Cardiac fibroblast (primary cell): ENCODE data around the gene MPZ.

Experiments
- DNase-seq, 2 donors: peaks; one replicate each; pipeline versions ENCODE4 v3.0.0 to v3.0.0-alpha.2; 2010; ENCODE audit warnings: low read depth in 2 of 2
- H3K4me3 ChIP-seq, 2 donors: replicated peaks in 1 of 2; 1 replicate in 1 of 2; 2 replicates in 1 of 2; pipeline ENCODE4 v1.5.1; 2011; ENCODE audit warnings: low read depth in 2 of 2, low read length in 2 of 2, mild to moderate bottlenecking in 2 of 2, moderate library complexity in 1 of 2
- TF ChIP-seq, protein P1 (sequence below): IDR thresholded peaks from one replicate; pipeline ENCODE4 v1.5.1; 2011; ENCODE audit warnings: low read depth, mild to moderate bottlenecking, low read length, inconsistent platforms

MPZ gene

DNA sequence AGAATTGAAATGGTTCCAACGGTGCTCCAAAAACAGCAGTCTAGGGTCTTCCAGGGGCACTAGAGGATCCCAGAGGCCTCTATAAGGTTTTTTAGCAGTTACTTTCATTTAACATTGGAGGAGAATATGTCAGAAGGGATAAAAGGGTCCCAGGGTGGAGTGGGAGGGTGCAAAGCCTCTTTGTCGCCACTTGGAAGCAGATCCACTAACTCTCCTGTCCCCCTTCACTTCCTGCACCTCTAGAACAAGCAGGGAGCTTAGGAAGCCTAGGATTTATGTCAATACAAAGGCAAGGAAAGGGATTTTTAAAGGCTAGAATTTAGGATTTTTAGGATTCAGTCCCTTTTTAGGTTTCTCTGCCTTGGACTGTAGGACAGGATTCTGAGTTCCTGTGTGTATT lies 42.9 kb downstream of the MPZ start:
- no peak for DNase-seq
- TF ChIP-seq, protein P1, sequence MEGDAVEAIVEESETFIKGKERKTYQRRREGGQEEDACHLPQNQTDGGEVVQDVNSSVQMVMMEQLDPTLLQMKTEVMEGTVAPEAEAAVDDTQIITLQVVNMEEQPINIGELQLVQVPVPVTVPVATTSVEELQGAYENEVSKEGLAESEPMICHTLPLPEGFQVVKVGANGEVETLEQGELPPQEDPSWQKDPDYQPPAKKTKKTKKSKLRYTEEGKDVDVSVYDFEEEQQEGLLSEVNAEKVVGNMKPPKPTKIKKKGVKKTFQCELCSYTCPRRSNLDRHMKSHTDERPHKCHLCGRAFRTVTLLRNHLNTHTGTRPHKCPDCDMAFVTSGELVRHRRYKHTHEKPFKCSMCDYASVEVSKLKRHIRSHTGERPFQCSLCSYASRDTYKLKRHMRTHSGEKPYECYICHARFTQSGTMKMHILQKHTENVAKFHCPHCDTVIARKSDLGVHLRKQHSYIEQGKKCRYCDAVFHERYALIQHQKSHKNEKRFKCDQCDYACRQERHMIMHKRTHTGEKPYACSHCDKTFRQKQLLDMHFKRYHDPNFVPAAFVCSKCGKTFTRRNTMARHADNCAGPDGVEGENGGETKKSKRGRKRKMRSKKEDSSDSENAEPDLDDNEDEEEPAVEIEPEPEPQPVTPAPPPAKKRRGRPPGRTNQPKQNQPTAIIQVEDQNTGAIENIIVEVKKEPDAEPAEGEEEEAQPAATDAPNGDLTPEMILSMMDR, result no peak
- H3K4me3 ChIP-seq, result no peak overlapping the region

DNA sequence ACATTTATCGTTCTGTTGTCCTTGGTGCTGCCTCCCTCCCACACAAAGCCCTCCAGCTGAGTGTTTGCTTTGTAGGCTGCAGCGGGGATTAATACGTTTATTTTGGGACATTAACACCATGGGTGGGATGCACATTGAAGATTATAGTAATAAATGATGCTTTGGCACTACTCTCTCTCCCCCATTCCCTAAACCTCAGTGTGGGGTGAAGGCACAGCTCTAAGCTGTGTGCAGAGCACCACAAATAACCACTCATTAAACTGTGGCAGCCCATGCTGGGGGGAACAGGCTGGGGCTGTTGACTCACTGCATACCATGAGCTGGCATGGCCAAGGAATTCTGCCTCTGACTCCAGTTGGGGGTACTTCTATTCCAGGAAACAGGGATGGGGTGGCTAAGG lies 43.6 kb downstream of the MPZ start:
- H3K4me3 ChIP-seq, result no peak overlapping the region
- TF ChIP-seq, protein P1, result no peak
- no peak for DNase-seq

DNA sequence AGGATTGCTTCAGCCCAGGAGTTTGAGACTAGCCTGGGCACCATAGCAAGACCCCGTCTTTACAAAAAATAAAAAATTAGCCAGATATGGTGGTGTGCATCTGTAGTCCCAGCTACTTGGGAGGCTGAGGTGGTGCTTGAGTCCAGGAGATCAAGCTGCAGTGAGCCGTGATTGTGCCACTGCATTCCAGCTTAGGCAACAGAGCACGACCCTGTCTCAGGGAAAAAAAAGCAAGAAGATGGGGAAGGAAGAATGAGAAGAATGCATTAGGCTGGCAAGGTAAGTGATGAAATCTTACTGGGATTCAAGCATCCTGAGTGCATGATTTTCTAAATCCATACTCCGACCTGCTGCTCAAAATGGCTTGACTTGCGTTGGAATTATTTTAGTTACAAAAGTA lies 44.5 kb downstream of the MPZ start:
- no peak for DNase-seq
- no peak overlapping the region for H3K4me3 ChIP-seq
- TF ChIP-seq, protein P1, result no peak

- TF ChIP-seq, protein P1, result no peak
- DNase-seq, result no peak
- H3K4me3 ChIP-seq, result no peak overlapping the region
Observed at GRCh38 chr1:161261261-161262235, 48.2 kb downstream of the MPZ start.

DNA sequence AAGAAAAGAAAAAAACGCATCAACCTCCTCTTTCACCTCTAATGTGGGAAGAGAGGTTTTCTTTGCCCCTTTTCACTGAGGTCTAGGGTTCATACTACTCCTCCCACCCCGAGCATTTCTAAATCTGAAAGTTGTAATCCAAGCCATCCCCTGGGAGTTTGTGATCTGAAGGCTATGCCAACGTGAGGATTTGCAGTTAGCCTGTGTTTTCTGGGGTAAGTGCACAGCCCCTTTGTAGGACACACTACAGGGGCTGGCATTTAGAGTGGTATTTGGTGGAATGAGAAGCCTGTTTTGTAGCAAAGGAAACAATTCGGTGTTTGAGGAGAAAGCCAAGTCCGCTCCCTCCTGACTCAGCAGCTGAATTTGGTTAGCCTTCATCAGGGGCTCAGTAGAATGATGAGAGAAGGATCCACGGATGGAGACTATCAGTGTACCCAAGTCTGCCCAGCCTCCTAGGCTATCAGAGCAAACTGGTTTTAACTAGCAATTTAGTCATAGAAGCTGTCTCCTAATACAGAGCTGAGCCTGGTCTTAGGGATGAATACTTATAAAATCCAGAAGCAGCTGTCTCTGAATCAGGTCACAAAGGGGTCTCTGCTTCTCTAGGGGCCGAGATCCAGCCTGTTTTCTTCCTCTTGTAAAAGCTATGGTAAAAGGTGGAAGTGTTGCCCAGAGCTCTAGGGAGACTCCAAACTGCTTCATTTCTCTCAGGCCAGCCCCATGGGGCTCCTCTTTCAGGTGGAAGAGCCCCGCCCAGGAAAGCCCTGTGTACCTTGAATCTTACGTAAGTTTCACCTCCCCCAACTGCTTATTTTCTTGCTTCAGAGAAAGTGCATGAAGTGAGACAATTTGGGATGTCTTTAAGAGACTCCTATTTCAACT lies 49.1 kb downstream of the MPZ start:
- no peak for DNase-seq
- H3K4me3 ChIP-seq, result no peak overlapping the region
- TF ChIP-seq, protein P1, result no peak

DNA sequence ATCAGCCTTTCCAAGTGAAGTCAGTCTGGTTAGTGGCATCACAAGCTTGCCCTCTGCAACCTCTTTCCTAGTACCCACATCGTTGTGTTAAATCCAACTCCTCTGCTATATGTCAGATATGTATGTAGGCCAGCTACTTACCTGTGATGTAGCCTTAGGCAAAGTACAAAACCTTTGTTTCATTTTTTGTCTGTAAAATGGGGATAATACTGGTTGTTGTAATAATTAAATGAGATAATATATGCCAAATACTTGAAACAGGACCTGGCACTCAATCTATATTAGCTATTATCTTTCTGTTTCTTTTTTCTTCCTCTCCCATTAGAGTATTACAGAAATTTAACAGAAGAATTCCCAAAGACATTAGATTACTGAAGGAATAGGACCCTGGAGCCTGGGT lies 50.0 kb downstream of the MPZ start:
- TF ChIP-seq, protein P1, result no peak
- no peak for DNase-seq

More for the DNA sequence above, 50.0 kb downstream of the MPZ start:
- H3K4me3 ChIP-seq, result no peak overlapping the region
